ENCODE measurements around the gene SIT1.

SIT1 gene

GRCh38 chr9:35687306-35687705, 36.6 kb upstream of the SIT1 start:
- TF ChIP-seq TAF1 (IDR thresholded peaks at IDR 0.05; ENCODE audit: borderline replicate concordance, insufficient read depth, low read length): no peak
- no peak for TF ChIP-seq SIN3A (IDR thresholded peaks at IDR 0.05; ENCODE audit: borderline replicate concordance, insufficient read depth, low read length)
- TF ChIP-seq FOXP2 (optimal IDR thresholded peaks at IDR 0.05; ENCODE audit: borderline replicate concordance, extremely low read depth, extremely low read length, insufficient read depth): no peak
- no peak for TF ChIP-seq POLR2AphosphoS5 (IDR thresholded peaks at IDR 0.05; ENCODE audit: low read depth, low read length)
- TF ChIP-seq REST (IDR thresholded peaks at IDR 0.05; ENCODE audit: insufficient read depth in 1 of 2, low read depth in 2 of 2, low read length in 2 of 2): no peak

GRCh38 chr9:35686222-35687203, 35.8 kb upstream of the SIT1 start:
- TF ChIP-seq SIN3A (IDR thresholded peaks at IDR 0.05; ENCODE audit: borderline replicate concordance, insufficient read depth, low read length): no peak
- no peak for TF ChIP-seq POLR2AphosphoS5 (IDR thresholded peaks at IDR 0.05; ENCODE audit: low read depth, low read length)
- TF ChIP-seq TAF1 (IDR thresholded peaks at IDR 0.05; ENCODE audit: borderline replicate concordance, insufficient read depth, low read length): no peak
- TF ChIP-seq REST (IDR thresholded peaks at IDR 0.05; ENCODE audit: insufficient read depth in 1 of 2, low read depth in 2 of 2, low read length in 2 of 2): no peak
- TF ChIP-seq FOXP2 (optimal IDR thresholded peaks at IDR 0.05; ENCODE audit: borderline replicate concordance, extremely low read depth, extremely low read length, insufficient read depth): no peak

- TF ChIP-seq TAF1 (IDR thresholded peaks at IDR 0.05; ENCODE audit: borderline replicate concordance, insufficient read depth, low read length) (no peak), POLR2AphosphoS5 (IDR thresholded peaks at IDR 0.05; ENCODE audit: low read depth, low read length) (no peak), SIN3A (IDR thresholded peaks at IDR 0.05; ENCODE audit: borderline replicate concordance, insufficient read depth, low read length) (no peak), REST (IDR thresholded peaks at IDR 0.05; ENCODE audit: insufficient read depth in 1 of 2, low read depth in 2 of 2, low read length in 2 of 2) (no peak), FOXP2 (optimal IDR thresholded peaks at IDR 0.05; ENCODE audit: borderline replicate concordance, extremely low read depth, extremely low read length, insufficient read depth) (no peak)
Observed at GRCh38 chr9:35685506-35685905, 34.8 kb upstream of the SIT1 start.

- TF ChIP-seq TAF1 (IDR thresholded peaks at IDR 0.05; ENCODE audit: borderline replicate concordance, insufficient read depth, low read length) (no peak), SIN3A (IDR thresholded peaks at IDR 0.05; ENCODE audit: borderline replicate concordance, insufficient read depth, low read length) (no peak), FOXP2 (optimal IDR thresholded peaks at IDR 0.05; ENCODE audit: borderline replicate concordance, extremely low read depth, extremely low read length, insufficient read depth) (no peak), POLR2AphosphoS5 (IDR thresholded peaks at IDR 0.05; ENCODE audit: low read depth, low read length) (no peak), REST (IDR thresholded peaks at IDR 0.05; ENCODE audit: insufficient read depth in 1 of 2, low read depth in 2 of 2, low read length in 2 of 2) (no peak)
Observed at GRCh38 chr9:35684921-35685320, 34.2 kb upstream of the SIT1 start.
